Testis (tissue), 3 donors: ENCODE results near the gene CD96. TPM values are rescaled to one million over a fixed set of nuclear protein-coding genes. Genes with fewer than 3 reads are reported as not detected.

Experiments
- DNase-seq: peaks from one replicate; pipeline ENCODE4 v3.0.0-alpha.2; 2019
- H3K27ac ChIP-seq, 2 donors: fragments of 200-600 bp; sonication (generic); one replicate each; pipeline ENCODE4 v1.5.1; 2019
- H3K27me3 ChIP-seq: fragments of 200-600 bp; sonication (generic); one replicate; pipeline ENCODE4 v1.5.1; 2019
- H3K36me3 ChIP-seq: fragments of 200-600 bp; sonication (generic); one replicate; pipeline ENCODE4 v1.5.1; 2017; ENCODE audit warnings: low read depth; ENCODE audit errors: missing control alignments
- H3K4me1 ChIP-seq: fragments of 200-600 bp; sonication (generic); one replicate; pipeline ENCODE4 v1.5.1; 2019
- H3K4me3 ChIP-seq, 2 donors: fragments of 200-600 bp; sonication (generic); one replicate each; pipeline ENCODE4 v1.5.1; 2017 to 2019
- H3K9me3 ChIP-seq: fragments of 200-600 bp; sonication (generic); one replicate; pipeline ENCODE4 v1.5.1; 2017
- POLR2A ChIP-seq: fragments of 450-650 bp; IDR thresholded peaks from one replicate; pipeline ENCODE4 v1.6.1; 2017; ENCODE audit warnings: antibody characterized with exemption, mild to moderate bottlenecking, moderate library complexity
- WGBS, 2 donors: methylation state at CpG; one replicate each; pipeline ENCODE4 v1.1.5; 2018; 5-methylcytosine and 5-hydroxymethylcytosine counted together
- intact Hi-C: fragments of 100-400 bp; cut with DNase I; formaldehyde crosslinking; loops from one replicate; pipeline ENCODE4 v1.15.1; 2023; ENCODE audit warnings: low total_unique reads
- polyA plus RNA-seq: library from polyadenylated mRNA; stranded (reverse); fragments of 350-450 nt; fragmentation: Illumina TruSeq; extraction: RNeasy Lipid Tissue Mini Kit (QIAGEN cat#74804); gene quantifications from one replicate; pipeline ENCODE4 v1.2.3, GENCODE V29; 2014; ENCODE audit warnings: low read depth, low replicate concordance; ENCODE audit not compliant: insufficient read depth
- total RNA-seq, 2 donors: library from RNA; depleted of rRNA; stranded (reverse); fragments of >200 nt; gene quantifications; one replicate each; pipeline ENCODE4 v1.2.3, GENCODE V29; 2016
- TF ChIP-seq, protein P1 (sequence below), 3 experiments: fragments of 450-650 bp in 2 of 3; fragments of 200-600 bp in 1 of 3; sonication (generic) in 1 of 3; IDR thresholded peaks; one replicate each; pipeline ENCODE4 v1.5.1; 2016 to 2019; ENCODE audit warnings: antibody characterized with exemption in 3 of 3, mild to moderate bottlenecking in 2 of 3, moderate library complexity in 1 of 3

The CD96 gene
- total and polyA plus RNA-seq, 3 donors from 2014 or later: 0.16 to 1.5 (median 0.99) TPM

GRCh38 chr3:111635403-111635802 lies 93.4 kb downstream of the CD96 start:
- WGBS, 2 donors: 78 to 81% methylated on average over 2 of the region's 2 CpGs
- Histone ChIP-seq H3K36me3 (no peaks in the 10 kb centered on the region), H3K27ac (no peak overlapping the region), H3K4me3 (no peak overlapping the region), H3K9me3 (no peaks in the 10 kb centered on the region), H3K27me3 (no peaks in the 10 kb centered on the region), H3K4me1 (no peaks in the 10 kb centered on the region)
- TF ChIP-seq POLR2A: no peak
- TF ChIP-seq, protein P1, sequence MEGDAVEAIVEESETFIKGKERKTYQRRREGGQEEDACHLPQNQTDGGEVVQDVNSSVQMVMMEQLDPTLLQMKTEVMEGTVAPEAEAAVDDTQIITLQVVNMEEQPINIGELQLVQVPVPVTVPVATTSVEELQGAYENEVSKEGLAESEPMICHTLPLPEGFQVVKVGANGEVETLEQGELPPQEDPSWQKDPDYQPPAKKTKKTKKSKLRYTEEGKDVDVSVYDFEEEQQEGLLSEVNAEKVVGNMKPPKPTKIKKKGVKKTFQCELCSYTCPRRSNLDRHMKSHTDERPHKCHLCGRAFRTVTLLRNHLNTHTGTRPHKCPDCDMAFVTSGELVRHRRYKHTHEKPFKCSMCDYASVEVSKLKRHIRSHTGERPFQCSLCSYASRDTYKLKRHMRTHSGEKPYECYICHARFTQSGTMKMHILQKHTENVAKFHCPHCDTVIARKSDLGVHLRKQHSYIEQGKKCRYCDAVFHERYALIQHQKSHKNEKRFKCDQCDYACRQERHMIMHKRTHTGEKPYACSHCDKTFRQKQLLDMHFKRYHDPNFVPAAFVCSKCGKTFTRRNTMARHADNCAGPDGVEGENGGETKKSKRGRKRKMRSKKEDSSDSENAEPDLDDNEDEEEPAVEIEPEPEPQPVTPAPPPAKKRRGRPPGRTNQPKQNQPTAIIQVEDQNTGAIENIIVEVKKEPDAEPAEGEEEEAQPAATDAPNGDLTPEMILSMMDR (IDR thresholded peaks at IDR 0.05): no peak
- intact Hi-C loops: no loop called here
- no peak for DNase-seq

DNA sequence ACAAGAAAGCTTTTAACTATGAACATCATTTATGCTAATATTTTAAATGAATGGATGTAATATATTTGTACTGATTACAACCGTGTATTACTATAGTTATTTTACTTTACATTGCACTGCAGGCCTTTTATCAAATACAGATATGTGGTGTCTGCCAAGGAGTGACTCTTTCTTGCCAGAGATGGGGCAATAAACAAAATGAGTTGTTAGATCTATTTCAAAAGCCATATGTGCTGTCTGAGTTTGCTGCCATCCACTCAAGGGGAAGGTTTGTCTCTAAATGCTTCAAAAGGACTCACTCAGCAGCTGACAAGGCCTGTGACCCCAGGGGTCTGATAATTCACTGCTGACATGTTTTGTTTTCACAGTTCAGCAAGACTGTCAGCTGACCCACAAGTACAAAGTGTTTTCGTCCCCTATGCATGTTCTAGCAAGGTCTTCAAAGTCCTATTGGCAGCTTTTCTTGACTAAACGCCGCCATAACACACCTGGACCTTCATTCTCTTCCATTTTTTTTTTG lies 94.4 kb downstream of the CD96 start:
- Histone ChIP-seq H3K36me3 (no peaks in the 10 kb centered on the region), H3K27me3 (no peaks in the 10 kb centered on the region), H3K4me3 (no peak overlapping the region), H3K27ac (no peak overlapping the region), H3K9me3 (no peaks in the 10 kb centered on the region), H3K4me1 (no peaks in the 10 kb centered on the region)
- no peak for TF ChIP-seq POLR2A
- TF ChIP-seq, protein P1 (IDR thresholded peaks at IDR 0.05): no peak
- intact Hi-C loops: no loop called here
- DNase-seq: no peak
- 67 to 70% methylated on average over 4 of the region's 4 CpGs for WGBS, 2 donors

GRCh38 chr3:111639316-111639715 lies 97.3 kb downstream of the CD96 start:
- no peak for DNase-seq
- Histone ChIP-seq H3K4me3 (no peak overlapping the region), H3K27me3 (no peaks in the 10 kb centered on the region), H3K4me1 (no peaks in the 10 kb centered on the region), H3K36me3 (no peaks in the 10 kb centered on the region), H3K9me3 (no peaks in the 10 kb centered on the region), H3K27ac (no peak overlapping the region)
- 83 to 94% methylated on average over 2 to 4 of the region's 4 CpGs for WGBS, 2 donors
- TF ChIP-seq, protein P1 (IDR thresholded peaks at IDR 0.05): no peak
- TF ChIP-seq POLR2A: no peak
- intact Hi-C loops: no loop called here

DNA sequence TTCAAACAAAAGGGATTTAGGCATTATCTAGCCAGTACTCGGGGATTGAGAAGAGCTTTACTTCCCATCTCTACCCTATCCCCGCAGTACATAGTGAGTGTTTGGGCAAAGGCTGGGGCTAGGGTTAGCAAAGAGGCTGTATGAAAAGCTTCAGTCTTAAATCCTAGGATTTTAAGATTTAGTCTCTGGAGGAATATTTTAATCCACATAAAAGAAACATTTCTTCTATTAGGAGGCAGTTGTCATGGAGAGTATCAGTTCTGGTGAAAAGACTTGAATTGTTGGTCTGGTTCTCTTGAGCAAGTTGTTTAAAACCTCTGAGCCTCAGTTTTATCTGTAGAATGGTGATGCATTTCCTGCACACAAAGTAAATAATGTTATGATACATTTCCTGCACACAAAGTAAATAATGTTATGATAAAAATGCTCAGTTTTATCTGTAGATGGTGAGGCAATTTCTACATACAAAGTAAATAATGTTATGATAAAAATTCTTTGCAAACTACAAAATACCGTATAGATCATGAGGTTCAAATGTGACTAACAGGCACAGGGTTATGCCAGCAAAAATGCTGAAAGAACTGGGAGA lies 107.1 kb downstream of the CD96 start:
- Histone ChIP-seq H3K27ac (no peak overlapping the region), H3K4me1 (no peaks in the 10 kb centered on the region), H3K36me3 (no peaks in the 10 kb centered on the region), H3K27me3 (no peaks in the 10 kb centered on the region), H3K4me3 (no peak overlapping the region), H3K9me3 (no peaks in the 10 kb centered on the region)
- intact Hi-C loops: no loop called here
- TF ChIP-seq, protein P1 (IDR thresholded peaks at IDR 0.05): no peak
- no peak for TF ChIP-seq POLR2A
- WGBS, 2 donors: 72 to 80% methylated on average over 3 of the region's 3 CpGs
- no peak for DNase-seq
